ENCODE results near the gene TENM4. TPM values are rescaled to one million over a fixed set of nuclear protein-coding genes. Genes with fewer than 3 reads are reported as not detected.

TENM4 gene
- total RNA-seq, 4 donors from 2014 or later: 16.8 to 158 (median 120) TPM

DNA sequence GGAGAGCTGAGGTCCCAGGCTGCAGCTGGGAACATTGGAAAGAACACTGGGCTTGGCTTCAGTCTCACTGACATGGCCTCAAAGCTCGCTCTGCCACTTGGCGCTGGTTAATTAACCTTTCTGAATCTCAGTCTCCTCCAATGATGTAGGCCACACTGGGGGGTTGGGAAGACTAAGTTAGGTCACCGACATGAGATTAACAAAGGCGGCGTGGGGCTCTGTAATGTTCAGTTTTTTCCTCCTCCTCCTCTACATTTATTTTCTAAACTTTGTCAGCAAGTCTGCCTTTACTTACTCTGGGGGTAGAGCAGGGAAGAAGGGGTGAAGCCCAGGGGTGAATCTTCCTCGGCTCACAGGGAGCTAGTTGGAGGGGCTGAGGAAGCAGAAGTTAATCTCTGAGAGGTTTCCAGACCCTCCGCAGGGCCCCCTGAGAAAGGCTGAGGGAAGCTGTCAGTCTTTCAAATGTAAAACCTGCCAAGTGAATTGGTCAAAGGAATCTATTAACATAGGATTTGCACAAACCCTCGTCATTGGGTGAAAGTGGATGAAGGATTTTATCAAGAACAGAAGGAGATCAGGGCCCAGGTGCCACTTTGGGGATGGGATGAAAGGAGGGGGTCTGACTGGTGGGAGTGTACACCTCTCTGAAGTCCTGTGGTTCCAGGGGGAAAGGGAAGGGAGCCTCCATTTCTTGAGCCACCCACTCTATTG is 32.1 kb upstream of the TENM4 start:
- no peak for TF ChIP-seq CTCF (IDR thresholded peaks at IDR 0.05)
- TF ChIP-seq POLR2A (IDR thresholded peaks at IDR 0.05): no peak
- WGBS, 2 donors: 70 to 72% methylated on average over 8 of the region's 8 CpGs
- Histone ChIP-seq H3K4me1 (peaks cover 0 to 9% of the 10 kb centered on the region in 2 donors), H3K4me3 (replicated peaks in 1 of 3) (no peak overlapping the region), H3K27me3 (no peaks in the 10 kb centered on the region), H3K36me3 (no peaks in the 10 kb centered on the region), H3K9me3 (no peaks in the 10 kb centered on the region), H3K27ac (no peak overlapping the region)
- DNase-seq: no peak
- intact Hi-C loops (cut with DNase I): no loop called here

- DNase-seq: peak; percentile 63 to 64
- WGBS, 2 donors: 24 to 27% methylated on average over 7 of the region's 7 CpGs
- intact Hi-C loops (cut with DNase I): no loop called here
Observed at GRCh38 chr11:79471071-79471844, 30.4 kb upstream of the TENM4 start.

GRCh38 chr11:79470161-79470560 is 29.3 kb upstream of the TENM4 start:
- H3K27ac ChIP-seq: no peak overlapping the region
- whole genome bisulfite sequencing, 2 donors: 39 to 60% methylated on average over 2 of the region's 2 CpGs
- TF ChIP-seq CTCF (IDR thresholded peaks at IDR 0.05): no peak
- no peak for TF ChIP-seq POLR2A (IDR thresholded peaks at IDR 0.05)
- H3K9me3 ChIP-seq: no peaks in the 10 kb centered on the region
- peaks cover 0 to 9% of the 10 kb centered on the region in 2 donors for H3K4me1 ChIP-seq
- no peaks in the 10 kb centered on the region for H3K27me3 ChIP-seq
- no peak overlapping the region for H3K4me3 ChIP-seq (replicated peaks in 1 of 3)
- intact Hi-C loops (cut with DNase I): no loop called here
- H3K36me3 ChIP-seq: no peaks in the 10 kb centered on the region
- DNase-seq: no peak

More at GRCh38 chr11:79471071-79471844, 30.4 kb upstream of the TENM4 start:
- TF ChIP-seq POLR2A (IDR thresholded peaks at IDR 0.05) (no peak), CTCF (IDR thresholded peaks at IDR 0.05) (no peak)
- H3K4me1 ChIP-seq: peaks cover 0 to 9% of the 10 kb centered on the region in 2 donors
- no peaks in the 10 kb centered on the region for H3K27me3 ChIP-seq
- H3K27ac ChIP-seq: no peak overlapping the region
- no peaks in the 10 kb centered on the region for H3K36me3 ChIP-seq
- no peak overlapping the region for H3K4me3 ChIP-seq (replicated peaks in 1 of 3)
- no peaks in the 10 kb centered on the region for H3K9me3 ChIP-seq

DNA sequence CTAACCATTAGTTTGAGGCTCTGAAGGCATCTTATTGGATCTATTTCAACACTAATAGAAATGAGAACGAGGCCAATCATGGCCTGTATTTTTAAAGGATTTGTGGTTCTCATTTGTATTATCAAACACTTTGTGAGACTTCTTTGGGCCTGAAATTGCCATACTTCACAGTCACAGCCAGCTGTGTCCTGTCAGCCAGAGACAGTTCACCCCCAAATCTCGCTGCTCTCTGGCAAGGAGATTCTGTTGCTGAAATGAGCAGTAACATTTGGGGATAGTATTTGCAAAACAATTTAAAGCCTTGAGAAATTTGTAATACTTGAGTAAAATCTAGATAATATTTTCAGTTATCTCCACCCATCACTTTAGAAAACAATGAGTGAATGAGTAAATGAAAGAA is 26.9 kb upstream of the TENM4 start:
- Histone ChIP-seq H3K9me3 (no peaks in the 10 kb centered on the region), H3K36me3 (no peaks in the 10 kb centered on the region), H3K4me3 (replicated peaks in 1 of 3) (no peak overlapping the region), H3K27me3 (no peaks in the 10 kb centered on the region), H3K27ac (no peak overlapping the region), H3K4me1 (peaks cover 0 to 9% of the 10 kb centered on the region in 2 donors)
- WGBS, 2 donors: 75 to 79% methylated on average over 2 of the region's 2 CpGs
- intact Hi-C loops (cut with DNase I): no loop called here
- TF ChIP-seq CTCF (IDR thresholded peaks at IDR 0.05) (no peak), POLR2A (IDR thresholded peaks at IDR 0.05) (no peak)
- no peak for DNase-seq

DNA sequence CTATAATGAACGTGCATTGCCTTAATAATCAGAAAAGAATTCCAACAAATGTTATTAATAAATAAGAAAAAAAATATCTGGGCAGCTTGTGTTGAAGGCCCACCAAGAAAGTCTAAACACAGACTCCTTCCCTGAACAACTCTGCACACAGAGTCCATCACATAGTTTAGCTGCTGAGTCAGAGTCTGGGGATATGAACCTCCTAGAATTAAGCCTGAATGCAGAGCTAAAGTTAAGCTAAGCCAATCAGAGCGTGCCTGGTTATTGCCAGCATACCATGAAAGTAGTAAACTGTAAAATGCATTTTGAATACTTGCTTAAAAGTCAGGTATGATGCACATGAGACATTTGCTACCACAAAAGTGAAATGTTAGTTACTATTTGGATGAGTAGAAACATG is 25.6 kb upstream of the TENM4 start:
- intact Hi-C loops (cut with DNase I): no loop called here
- 68 to 74% methylated on average over 2 of the region's 2 CpGs for WGBS, 2 donors
- Histone ChIP-seq H3K4me3 (replicated peaks in 1 of 3) (no peak overlapping the region), H3K9me3 (no peaks in the 10 kb centered on the region), H3K4me1 (peaks cover 0 to 4% of the 10 kb centered on the region in 2 donors), H3K27ac (no peak overlapping the region), H3K27me3 (no peaks in the 10 kb centered on the region), H3K36me3 (no peaks in the 10 kb centered on the region)
- DNase-seq: no peak
- TF ChIP-seq POLR2A (IDR thresholded peaks at IDR 0.05) (no peak), CTCF (IDR thresholded peaks at IDR 0.05) (no peak)
